ENCODE measurements around the gene PUSL1. TPM values are rescaled to one million over a fixed set of nuclear protein-coding genes. Genes with fewer than 3 reads are reported as not detected.
A peak's percentile ranks its signal among the peaks of the same experiment; 100 is the strongest.

The PUSL1 gene
- total and polyA plus RNA-seq, 2 of the 13 experiments (the other 11 are each of a cell fraction or from before 2014, with no cell fraction given): 8.3 to 22.2 TPM

DNA sequence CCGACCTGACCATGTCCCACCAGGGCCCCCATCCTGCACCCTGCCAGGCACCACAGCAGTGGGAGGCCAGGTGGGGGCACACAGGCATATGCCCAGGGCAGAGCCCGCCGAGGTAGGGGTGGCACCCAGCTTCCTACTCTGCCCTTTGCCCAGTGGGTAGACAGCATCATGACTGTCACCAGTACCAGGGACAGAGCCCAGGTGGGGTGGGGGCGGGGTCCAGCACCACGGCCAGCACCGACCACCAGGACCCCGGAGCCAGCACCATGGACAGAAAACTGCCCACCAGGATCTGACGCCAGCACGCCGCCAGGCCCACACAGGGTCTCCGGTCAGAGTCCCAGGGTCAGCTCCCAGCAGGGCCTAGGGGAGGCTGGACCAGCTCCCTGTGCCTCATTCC is 26.4 kb downstream of the PUSL1 start (continued):
- no peak for TF ChIP-seq ZNF839 (CRISPR knock-in tag; IDR thresholded peaks at IDR 0.05; ENCODE audit: borderline replicate concordance)
- TF ChIP-seq TCF7 (IDR thresholded peaks at IDR 0.05; ENCODE audit: low read depth): no peak
- no peak; the same call in 1 of the 2 replicates for TF ChIP-seq TGIF2 (CRISPR knock-in tag; IDR thresholded peaks at IDR 0.05)
- TF ChIP-seq TBP (CRISPR knock-in tag; IDR thresholded peaks at IDR 0.05): no peak
- peak; percentile 51; the same call in 1 of the 2 replicates for TF ChIP-seq THRA (CRISPR knock-in tag; IDR thresholded peaks at IDR 0.05; ENCODE audit: borderline replicate concordance)
- TF ChIP-seq ZHX2 (IDR thresholded peaks at IDR 0.05; ENCODE audit: low read depth): no peak
- 0 out of 2 replicates have a peak, but pooled peaks have one; percentile 50 for TF ChIP-seq ZHX2 (CRISPR knock-in tag; IDR thresholded peaks at IDR 0.05; ENCODE audit: borderline replicate concordance)
- TF ChIP-seq ZNF30 (CRISPR knock-in tag; IDR thresholded peaks at IDR 0.05): no peak
- TF ChIP-seq ZNF326 (CRISPR knock-in tag; IDR thresholded peaks at IDR 0.05; ENCODE audit: borderline replicate concordance): no peak
- TF ChIP-seq CREB1 (IDR thresholded peaks at IDR 0.05): no peak
- TF ChIP-seq CREB1 (CRISPR knock-in tag; IDR thresholded peaks at IDR 0.05): no peak
- no peak for TF ChIP-seq FOXK2 (IDR thresholded peaks at IDR 0.05)
- TF ChIP-seq BCL6 (CRISPR knock-in tag; IDR thresholded peaks at IDR 0.05): no peak
- no peak for TF ChIP-seq ATM (IDR thresholded peaks at IDR 0.05; ENCODE audit: borderline replicate concordance)
- no peak for TF ChIP-seq ZNF263 (CRISPR knock-in tag; IDR thresholded peaks at IDR 0.05)
- TF ChIP-seq THAP8 (CRISPR knock-in tag; IDR thresholded peaks at IDR 0.05; ENCODE audit: borderline replicate concordance): no peak
- no peak for TF ChIP-seq RAD51 (IDR thresholded peaks at IDR 0.05; ENCODE audit: borderline replicate concordance)
- peak; percentile 73 for TF ChIP-seq ZSCAN31 (CRISPR knock-in tag; IDR thresholded peaks at IDR 0.05; ENCODE audit: low read depth)
- TF ChIP-seq, protein P1, sequence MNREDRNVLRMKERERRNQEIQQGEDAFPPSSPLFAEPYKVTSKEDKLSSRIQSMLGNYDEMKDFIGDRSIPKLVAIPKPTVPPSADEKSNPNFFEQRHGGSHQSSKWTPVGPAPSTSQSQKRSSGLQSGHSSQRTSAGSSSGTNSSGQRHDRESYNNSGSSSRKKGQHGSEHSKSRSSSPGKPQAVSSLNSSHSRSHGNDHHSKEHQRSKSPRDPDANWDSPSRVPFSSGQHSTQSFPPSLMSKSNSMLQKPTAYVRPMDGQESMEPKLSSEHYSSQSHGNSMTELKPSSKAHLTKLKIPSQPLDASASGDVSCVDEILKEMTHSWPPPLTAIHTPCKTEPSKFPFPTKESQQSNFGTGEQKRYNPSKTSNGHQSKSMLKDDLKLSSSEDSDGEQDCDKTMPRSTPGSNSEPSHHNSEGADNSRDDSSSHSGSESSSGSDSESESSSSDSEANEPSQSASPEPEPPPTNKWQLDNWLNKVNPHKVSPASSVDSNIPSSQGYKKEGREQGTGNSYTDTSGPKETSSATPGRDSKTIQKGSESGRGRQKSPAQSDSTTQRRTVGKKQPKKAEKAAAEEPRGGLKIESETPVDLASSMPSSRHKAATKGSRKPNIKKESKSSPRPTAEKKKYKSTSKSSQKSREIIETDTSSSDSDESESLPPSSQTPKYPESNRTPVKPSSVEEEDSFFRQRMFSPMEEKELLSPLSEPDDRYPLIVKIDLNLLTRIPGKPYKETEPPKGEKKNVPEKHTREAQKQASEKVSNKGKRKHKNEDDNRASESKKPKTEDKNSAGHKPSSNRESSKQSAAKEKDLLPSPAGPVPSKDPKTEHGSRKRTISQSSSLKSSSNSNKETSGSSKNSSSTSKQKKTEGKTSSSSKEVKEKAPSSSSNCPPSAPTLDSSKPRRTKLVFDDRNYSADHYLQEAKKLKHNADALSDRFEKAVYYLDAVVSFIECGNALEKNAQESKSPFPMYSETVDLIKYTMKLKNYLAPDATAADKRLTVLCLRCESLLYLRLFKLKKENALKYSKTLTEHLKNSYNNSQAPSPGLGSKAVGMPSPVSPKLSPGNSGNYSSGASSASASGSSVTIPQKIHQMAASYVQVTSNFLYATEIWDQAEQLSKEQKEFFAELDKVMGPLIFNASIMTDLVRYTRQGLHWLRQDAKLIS (CRISPR knock-in tag; IDR thresholded peaks at IDR 0.05): no peak
- TF ChIP-seq NFIC (IDR thresholded peaks at IDR 0.05; ENCODE audit: low read length): no peak
- TF ChIP-seq ZNF772 (CRISPR knock-in tag; IDR thresholded peaks at IDR 0.05): peak; percentile 83; the same call in 1 of the 2 replicates

Measured in HepG2 (cell line).